MM.1S (cell line): ENCODE measurements around the gene MACROD2.
"Not testable (repeated sequence)": the region's sequence is repeated elsewhere in the genome, so short reads cannot be mapped to it uniquely, and the experiment has no call there.

Experiments
- DNase-seq: peaks from one replicate; pipeline ENCODE4 v3.0.0-alpha.2; 2015
- H2AFZ ChIP-seq: fragments of 300-600 bp; sonication (generic); 2 replicates; pipeline ENCODE4 v1.6.0; 2016; ENCODE audit warnings: antibody characterized with exemption, low read length
- H3F3A ChIP-seq: fragments of 300-600 bp; sonication (generic); 2 replicates; pipeline ENCODE4 v1.6.1; 2016; ENCODE audit warnings: mild to moderate bottlenecking, antibody characterized with exemption, low read length, moderate library complexity, mixed read lengths; ENCODE audit not compliant: insufficient read depth
- H3K27ac ChIP-seq: fragments of 300-600 bp; sonication (generic); 2 replicates; pipeline ENCODE4 v1.5.1; 2016; ENCODE audit warnings: mild to moderate bottlenecking, low read length
- H3K27me3 ChIP-seq: fragments of 300-600 bp; sonication (generic); replicated peaks from 2 replicates; pipeline ENCODE4 v1.6.0; 2016; ENCODE audit warnings: low read length; ENCODE audit not compliant: insufficient read depth
- H3K36me3 ChIP-seq: fragments of 300-600 bp; sonication (generic); replicated peaks from 2 replicates; pipeline ENCODE4 v1.6.1; 2016; ENCODE audit warnings: mild to moderate bottlenecking, low read length, mixed read lengths; ENCODE audit not compliant: insufficient read depth
- H3K4me1 ChIP-seq: fragments of 300-600 bp; sonication (generic); 2 replicates; pipeline ENCODE4 v1.6.1; 2016; ENCODE audit warnings: low read length, mixed read lengths
- H3K4me2 ChIP-seq: fragments of 300-600 bp; sonication (generic); 2 replicates; pipeline ENCODE4 v1.6.0; 2016; ENCODE audit warnings: low read depth, low read length
- H3K4me3 ChIP-seq: fragments of 300-600 bp; sonication (generic); 2 replicates; pipeline ENCODE4 v1.5.1; 2016; ENCODE audit warnings: low read length, mixed read lengths
- H3K79me2 ChIP-seq: fragments of 300-600 bp; sonication (generic); 2 replicates; pipeline ENCODE4 v1.6.1; 2016; ENCODE audit warnings: mixed run types, low read length, mixed read lengths
- H3K9ac ChIP-seq: fragments of 300-600 bp; sonication (generic); 2 replicates; pipeline ENCODE4 v1.6.1; 2016; ENCODE audit warnings: low read length, mixed read lengths
- H3K9me2 ChIP-seq: fragments of 300-600 bp; sonication (generic); replicated peaks from 2 replicates; pipeline ENCODE4 v1.6.1; 2016; ENCODE audit warnings: mild to moderate bottlenecking, low read length, mixed read lengths; ENCODE audit not compliant: insufficient read depth
- H3K9me3 ChIP-seq: fragments of 300-600 bp; sonication (generic); replicated peaks from 2 replicates; pipeline ENCODE4 v1.6.1; 2016; ENCODE audit warnings: mild to moderate bottlenecking, low read length, mixed read lengths; ENCODE audit not compliant: insufficient read depth
- H4K20me1 ChIP-seq: fragments of 300-600 bp; sonication (generic); 2 replicates; pipeline ENCODE4 v1.6.1; 2016; ENCODE audit warnings: mild to moderate bottlenecking, low read length, moderate library complexity, mixed read lengths; ENCODE audit not compliant: insufficient read depth
- CTCF ChIP-seq: fragments of 300-600 bp; sonication (generic); IDR thresholded peaks from 2 replicates; pipeline ENCODE4 v1.5.1; 2016; ENCODE audit warnings: antibody characterized with exemption, low read length, mixed read lengths
- EZH2 ChIP-seq: fragments of 300-600 bp; sonication (generic); optimal IDR thresholded peaks from 2 replicates; pipeline ENCODE3; 2017; ENCODE audit warnings: low read depth, mild to moderate bottlenecking, antibody characterized with exemption, low read length, mixed read lengths
- EZH2phosphoT487 ChIP-seq: fragments of 300-600 bp; sonication (generic); IDR thresholded peaks from 2 replicates; pipeline ENCODE4 v1.6.1; 2018; ENCODE audit warnings: antibody characterized with exemption, low read length

MACROD2 gene

GRCh38 chr20:14979453-14979986 is 984.2 kb downstream of the MACROD2 start:
- Histone ChIP-seq H3K9me3 (no peaks in the 10 kb centered on the region), H3K4me2 (no peak overlapping the region), H3K4me3 (no peak overlapping the region), H2AFZ (no peak overlapping the region), H3F3A (no peaks in the 10 kb centered on the region), H4K20me1 (no peaks in the 10 kb centered on the region), H3K27me3 (no peaks in the 10 kb centered on the region), H3K9ac (no peak overlapping the region), H3K36me3 (no peaks in the 10 kb centered on the region), H3K27ac (no peak overlapping the region), H3K4me1 (no peaks in the 10 kb centered on the region), H3K9me2 (no peaks in the 10 kb centered on the region), H3K79me2 (no peaks in the 10 kb centered on the region)
- no peak for DNase-seq
- no peak for TF ChIP-seq CTCF
- no peak for TF ChIP-seq EZH2
- no peak for TF ChIP-seq EZH2phosphoT487

GRCh38 chr20:14981486-14981885 is 986.2 kb downstream of the MACROD2 start:
- H3F3A ChIP-seq, H3K4me1 ChIP-seq, H2AFZ ChIP-seq, H3K36me3 ChIP-seq, H3K9me3 ChIP-seq, H3K9ac ChIP-seq, H3K79me2 ChIP-seq, DNase-seq, H3K27me3 ChIP-seq, H3K4me3 ChIP-seq, H3K9me2 ChIP-seq, H4K20me1 ChIP-seq, H3K27ac ChIP-seq, H3K4me2 ChIP-seq: not testable (repeated sequence)

GRCh38 chr20:14982324-14982723 is 987.0 kb downstream of the MACROD2 start:
- not testable (repeated sequence) for H3K9me3 ChIP-seq, H3K9me2 ChIP-seq, DNase-seq, H3K4me1 ChIP-seq, H3K79me2 ChIP-seq, H3K27me3 ChIP-seq, H3K9ac ChIP-seq, H3K27ac ChIP-seq, H4K20me1 ChIP-seq, H3K4me3 ChIP-seq, H3K36me3 ChIP-seq, H3K4me2 ChIP-seq, H2AFZ ChIP-seq, H3F3A ChIP-seq

GRCh38 chr20:14984305-14984704 is 989.0 kb downstream of the MACROD2 start:
- Histone ChIP-seq H3K27ac (no peak overlapping the region), H3K79me2 (no peaks in the 10 kb centered on the region)

More at GRCh38 chr20:14984305-14984704, 989.0 kb downstream of the MACROD2 start:
- H3F3A ChIP-seq = no peaks in the 10 kb centered on the region
- TF ChIP-seq CTCF (no peak), EZH2 (no peak), EZH2phosphoT487 (no peak)
- H3K4me3 ChIP-seq = no peak overlapping the region
- no peaks in the 10 kb centered on the region for H4K20me1 ChIP-seq
- no peaks in the 10 kb centered on the region for H3K4me1 ChIP-seq
- H3K4me2 ChIP-seq = no peak overlapping the region
- H3K36me3 ChIP-seq = no peaks in the 10 kb centered on the region
- no peak for DNase-seq
- H3K27me3 ChIP-seq = no peaks in the 10 kb centered on the region
- no peak overlapping the region for H2AFZ ChIP-seq
- no peaks in the 10 kb centered on the region for H3K9me3 ChIP-seq
- H3K9me2 ChIP-seq = no peaks in the 10 kb centered on the region
- no peak overlapping the region for H3K9ac ChIP-seq
